ENCODE measurements around the gene RAPGEF1.

DNA sequence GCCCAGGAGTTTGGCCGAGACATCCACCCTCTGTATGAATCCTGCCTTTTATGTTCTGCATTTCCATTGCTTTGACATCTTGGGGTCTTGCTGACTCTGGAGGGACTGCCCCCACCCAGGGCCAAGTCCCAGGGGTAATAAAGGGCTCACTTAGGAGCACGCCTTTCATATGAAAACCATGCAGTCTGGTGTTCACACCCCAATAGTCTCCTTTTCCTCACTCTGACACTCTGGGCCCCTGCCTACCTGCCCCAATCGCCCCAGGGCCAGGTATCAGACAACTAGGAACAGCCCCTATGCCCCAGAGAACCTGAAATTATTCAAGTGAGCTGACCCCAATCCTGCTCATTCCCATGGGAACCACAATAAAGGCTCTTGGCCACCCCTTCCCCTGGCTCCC is 33.1 kb upstream of the RAPGEF1 start:
- TF ChIP-seq, protein P1, sequence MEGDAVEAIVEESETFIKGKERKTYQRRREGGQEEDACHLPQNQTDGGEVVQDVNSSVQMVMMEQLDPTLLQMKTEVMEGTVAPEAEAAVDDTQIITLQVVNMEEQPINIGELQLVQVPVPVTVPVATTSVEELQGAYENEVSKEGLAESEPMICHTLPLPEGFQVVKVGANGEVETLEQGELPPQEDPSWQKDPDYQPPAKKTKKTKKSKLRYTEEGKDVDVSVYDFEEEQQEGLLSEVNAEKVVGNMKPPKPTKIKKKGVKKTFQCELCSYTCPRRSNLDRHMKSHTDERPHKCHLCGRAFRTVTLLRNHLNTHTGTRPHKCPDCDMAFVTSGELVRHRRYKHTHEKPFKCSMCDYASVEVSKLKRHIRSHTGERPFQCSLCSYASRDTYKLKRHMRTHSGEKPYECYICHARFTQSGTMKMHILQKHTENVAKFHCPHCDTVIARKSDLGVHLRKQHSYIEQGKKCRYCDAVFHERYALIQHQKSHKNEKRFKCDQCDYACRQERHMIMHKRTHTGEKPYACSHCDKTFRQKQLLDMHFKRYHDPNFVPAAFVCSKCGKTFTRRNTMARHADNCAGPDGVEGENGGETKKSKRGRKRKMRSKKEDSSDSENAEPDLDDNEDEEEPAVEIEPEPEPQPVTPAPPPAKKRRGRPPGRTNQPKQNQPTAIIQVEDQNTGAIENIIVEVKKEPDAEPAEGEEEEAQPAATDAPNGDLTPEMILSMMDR (IDR thresholded peaks at IDR 0.05; ENCODE audit: low read length) = no peak
- TF ChIP-seq EZH2 (optimal IDR thresholded peaks at IDR 0.05; ENCODE audit: low read depth, low read length) (no peak), EZH2phosphoT487 (IDR thresholded peaks at IDR 0.05; ENCODE audit: low read length) (no peak)
